HEK293 (cell line): Measurements from ENCODE around the gene RBMS1.

Source experiments
- CTCF ChIA-PET: fragments of 350-600 bp; formaldehyde crosslinking; extraction: SDS; loops from one replicate; lab custom pipeline; 2021; ENCODE audit warnings: antibody characterized with exemption; lab: Yijun Ruan, JAX
- POLR2A ChIA-PET: fragments of 300-600 bp; formaldehyde crosslinking; extraction: SDS; loops from one replicate; lab custom pipeline; 2020; ENCODE audit warnings: antibody characterized with exemption, inconsistent platforms; lab: Yijun Ruan, JAX
- H3K27ac ChIP-seq: fragments of 200-500 bp; sonication (Bioruptor generic); 2 replicates; pipeline ENCODE4 v1.5.1; 2014; ENCODE audit warnings: low read depth, low read length, control low read depth, inconsistent platforms; ENCODE audit errors: extremely low read depth
- H3K36me3 ChIP-seq, 2 experiments: fragments of 200-500 bp in 1 of 2; sonication (Bioruptor generic) in 1 of 2; 1 replicate in 1 of 2; 2 replicates in 1 of 2; pipeline ENCODE4 v1.5.1; 2014 to 2017; ENCODE audit warnings: inconsistent platforms in 2 of 2, low read length in 2 of 2; ENCODE audit not compliant: control insufficient read depth in 2 of 2, insufficient read depth in 1 of 2
- H3K4me1 ChIP-seq: fragments of 200-500 bp; sonication (Bioruptor generic); 2 replicates; pipeline ENCODE4 v1.5.1; 2014; ENCODE audit warnings: mild to moderate bottlenecking, low read length, inconsistent platforms; ENCODE audit not compliant: control insufficient read depth, insufficient read depth
- H3K4me3 ChIP-seq: 2 replicates; pipeline ENCODE4 v1.5.1; 2011; ENCODE audit warnings: low read depth, mild to moderate bottlenecking, control low read depth, low read length, moderate library complexity
- H3K9me3 ChIP-seq: fragments of 200-500 bp; sonication (Bioruptor generic); 2 replicates; pipeline ENCODE4 v1.5.1; 2014; ENCODE audit warnings: low read depth, low read length, inconsistent platforms; ENCODE audit not compliant: control insufficient read depth, insufficient read depth
- BCL6B ChIP-seq: fragments of 450-650 bp; formaldehyde crosslinking; IDR thresholded peaks from 2 replicates; pipeline ENCODE4 v1.5.1; 2017; ENCODE audit warnings: missing biosample characterization, missing genetic modification characterization
- RBAK ChIP-seq: fragments of 450-650 bp; formaldehyde crosslinking; IDR thresholded peaks from 2 replicates; pipeline ENCODE4 v1.5.1; 2016; ENCODE audit warnings: missing biosample characterization, missing genetic modification characterization
- REST ChIP-seq: fragments of 450-650 bp; formaldehyde crosslinking; IDR thresholded peaks from 2 replicates; pipeline ENCODE4 v1.5.1; 2016; ENCODE audit warnings: missing biosample characterization, missing genetic modification characterization
- ZBTB17 ChIP-seq: fragments of 450-650 bp; formaldehyde crosslinking; IDR thresholded peaks from 2 replicates; pipeline ENCODE4 v1.5.1; 2016; ENCODE audit warnings: missing biosample characterization, missing genetic modification characterization
- ZBTB26 ChIP-seq: fragments of 450-650 bp; formaldehyde crosslinking; optimal IDR thresholded peaks from 2 replicates; pipeline ENCODE3; 2016; ENCODE audit warnings: missing biosample characterization, mild to moderate bottlenecking, missing genetic modification characterization
- ZBTB8A ChIP-seq: fragments of 450-650 bp; formaldehyde crosslinking; IDR thresholded peaks from 2 replicates; pipeline ENCODE4 v1.5.1; 2016; ENCODE audit warnings: missing biosample characterization, missing genetic modification characterization
- ZFP3 ChIP-seq: fragments of 450-650 bp; formaldehyde crosslinking; IDR thresholded peaks from 2 replicates; pipeline ENCODE4 v1.5.1; 2016; ENCODE audit warnings: low read depth, missing biosample characterization, missing genetic modification characterization
- ZNF114 ChIP-seq: fragments of 450-650 bp; formaldehyde crosslinking; IDR thresholded peaks from 2 replicates; pipeline ENCODE4 v1.5.0; 2017; ENCODE audit warnings: missing biosample characterization, missing genetic modification characterization
- ZNF121 ChIP-seq: fragments of 450-650 bp; formaldehyde crosslinking; IDR thresholded peaks from 2 replicates; pipeline ENCODE4 v1.5.1; 2016; ENCODE audit warnings: missing biosample characterization, missing genetic modification characterization
- ZNF239 ChIP-seq: fragments of 450-650 bp; formaldehyde crosslinking; IDR thresholded peaks from 2 replicates; pipeline ENCODE4 v1.5.1; 2016; ENCODE audit warnings: missing biosample characterization, missing genetic modification characterization
- ZNF24 ChIP-seq: fragments of 450-650 bp; formaldehyde crosslinking; IDR thresholded peaks from 2 replicates; pipeline ENCODE4 v1.5.1; 2016; ENCODE audit warnings: missing biosample characterization, missing genetic modification characterization
- ZNF26 ChIP-seq: fragments of 450-650 bp; formaldehyde crosslinking; IDR thresholded peaks from 2 replicates; pipeline ENCODE4 v1.5.1; 2016; ENCODE audit warnings: missing biosample characterization, missing genetic modification characterization
- ZNF473 ChIP-seq: fragments of 450-650 bp; formaldehyde crosslinking; IDR thresholded peaks from 2 replicates; pipeline ENCODE4 v1.5.1; 2017; ENCODE audit warnings: missing biosample characterization, missing genetic modification characterization
- ZNF596 ChIP-seq: fragments of 450-650 bp; IDR thresholded peaks from 2 replicates; pipeline ENCODE4 v1.5.0; 2018; ENCODE audit warnings: missing biosample characterization, mild to moderate bottlenecking, missing genetic modification characterization, moderate library complexity
- ZNF600 ChIP-seq: fragments of 450-650 bp; formaldehyde crosslinking; IDR thresholded peaks from 2 replicates; pipeline ENCODE4 v1.5.1; 2016; ENCODE audit warnings: missing biosample characterization, missing genetic modification characterization
- ZNF621 ChIP-seq: fragments of 450-650 bp; formaldehyde crosslinking; IDR thresholded peaks from 2 replicates; pipeline ENCODE4 v1.5.1; 2017; ENCODE audit warnings: missing biosample characterization, missing genetic modification characterization
- ZNF791 ChIP-seq: fragments of 450-650 bp; formaldehyde crosslinking; IDR thresholded peaks from 2 replicates; pipeline ENCODE4 v1.5.1; 2016; ENCODE audit warnings: missing biosample characterization, missing genetic modification characterization
- ZSCAN16 ChIP-seq: fragments of 450-650 bp; formaldehyde crosslinking; IDR thresholded peaks from 2 replicates; pipeline ENCODE4 v1.5.1; 2016; ENCODE audit warnings: missing biosample characterization, missing genetic modification characterization
- TF ChIP-seq, protein P1 (sequence below): fragments of 450-650 bp; formaldehyde crosslinking; IDR thresholded peaks from 2 replicates; pipeline ENCODE4 v1.5.1; 2016; ENCODE audit warnings: missing biosample characterization, missing genetic modification characterization
- TF ChIP-seq, protein P2 (sequence below): fragments of 450-650 bp; formaldehyde crosslinking; IDR thresholded peaks from 2 replicates; pipeline ENCODE4 v1.5.0; 2017; ENCODE audit warnings: missing biosample characterization, missing genetic modification characterization, borderline replicate concordance

Gene RBMS1

GRCh38 chr2:160538559-160539355, 45.1 kb upstream of the RBMS1 start:
- Histone ChIP-seq H3K4me1 (peaks cover 3% of the 10 kb centered on the region; the same call in 1 of the 2 replicates), H3K27ac (no peak overlapping the region), H3K36me3 (no peaks in the 10 kb centered on the region), H3K4me3 (no peak overlapping the region), H3K9me3 (no peaks in the 10 kb centered on the region)
- ChIA-PET POLR2A (no interaction called here), CTCF (interaction anchor here (0.6 kb wide), 1 partner anchor 692 kb away, joined by 3 read pairs; no protein-coding TSS in a partner anchor)
- TF ChIP-seq ZSCAN16 (tag by site-specific recombination): no peak
- TF ChIP-seq ZBTB8A (tag by site-specific recombination): no peak
- TF ChIP-seq, protein P1, sequence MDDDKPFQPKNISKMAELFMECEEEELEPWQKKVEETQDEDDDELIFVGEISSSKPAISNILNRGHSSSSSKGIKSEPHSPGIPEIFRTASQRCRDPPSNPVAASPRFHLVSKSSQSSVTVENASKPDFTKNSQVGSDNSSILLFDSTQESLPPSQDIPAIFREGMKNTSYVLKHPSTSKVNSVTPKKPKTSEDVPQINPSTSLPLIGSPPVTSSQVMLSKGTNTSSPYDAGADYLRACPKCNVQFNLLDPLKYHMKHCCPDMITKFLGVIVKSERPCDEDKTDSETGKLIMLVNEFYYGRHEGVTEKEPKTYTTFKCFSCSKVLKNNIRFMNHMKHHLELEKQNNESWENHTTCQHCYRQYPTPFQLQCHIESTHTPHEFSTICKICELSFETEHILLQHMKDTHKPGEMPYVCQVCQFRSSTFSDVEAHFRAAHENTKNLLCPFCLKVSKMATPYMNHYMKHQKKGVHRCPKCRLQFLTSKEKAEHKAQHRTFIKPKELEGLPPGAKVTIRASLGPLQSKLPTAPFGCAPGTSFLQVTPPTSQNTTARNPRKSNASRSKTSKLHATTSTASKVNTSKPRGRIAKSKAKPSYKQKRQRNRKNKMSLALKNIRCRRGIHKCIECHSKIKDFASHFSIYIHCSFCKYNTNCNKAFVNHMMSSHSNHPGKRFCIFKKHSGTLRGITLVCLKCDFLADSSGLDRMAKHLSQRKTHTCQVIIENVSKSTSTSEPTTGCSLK (tag by site-specific recombination): no peak
- no peak for TF ChIP-seq ZBTB26
- TF ChIP-seq ZNF26 (tag by site-specific recombination): no peak
- TF ChIP-seq ZNF24 (tag by site-specific recombination): no peak
- TF ChIP-seq ZNF621 (tag by site-specific recombination): no peak
- TF ChIP-seq ZNF473 (tag by site-specific recombination): no peak
- no peak for TF ChIP-seq ZNF791
- TF ChIP-seq ZNF114 (tag by site-specific recombination): no peak
- TF ChIP-seq ZNF121 (tag by site-specific recombination): no peak
- no peak for TF ChIP-seq ZFP3 (tag by site-specific recombination)
- no peak for TF ChIP-seq ZNF600 (tag by site-specific recombination)
- no peak for TF ChIP-seq ZNF239 (tag by site-specific recombination)

- Histone ChIP-seq H3K9me3 (no peaks in the 10 kb centered on the region), H3K36me3 (no peaks in the 10 kb centered on the region), H3K4me3 (no peak overlapping the region), H3K4me1 (peaks cover 3% of the 10 kb centered on the region; the same call in 1 of the 2 replicates), H3K27ac (no peak overlapping the region)
- POLR2A ChIA-PET: no interaction called here
- CTCF ChIA-PET: interaction anchor here (1.1 kb wide), 1 partner anchor 381 kb away, joined by 3 read pairs; no protein-coding TSS in a partner anchor
- TF ChIP-seq ZBTB17 (tag by site-specific recombination) (no peak), BCL6B (tag by site-specific recombination) (no peak), ZNF473 (tag by site-specific recombination) (no peak), REST (tag by site-specific recombination) (no peak), ZNF596 (tag by site-specific recombination) (no peak), RBAK (tag by site-specific recombination) (no peak)
- TF ChIP-seq, protein P2, sequence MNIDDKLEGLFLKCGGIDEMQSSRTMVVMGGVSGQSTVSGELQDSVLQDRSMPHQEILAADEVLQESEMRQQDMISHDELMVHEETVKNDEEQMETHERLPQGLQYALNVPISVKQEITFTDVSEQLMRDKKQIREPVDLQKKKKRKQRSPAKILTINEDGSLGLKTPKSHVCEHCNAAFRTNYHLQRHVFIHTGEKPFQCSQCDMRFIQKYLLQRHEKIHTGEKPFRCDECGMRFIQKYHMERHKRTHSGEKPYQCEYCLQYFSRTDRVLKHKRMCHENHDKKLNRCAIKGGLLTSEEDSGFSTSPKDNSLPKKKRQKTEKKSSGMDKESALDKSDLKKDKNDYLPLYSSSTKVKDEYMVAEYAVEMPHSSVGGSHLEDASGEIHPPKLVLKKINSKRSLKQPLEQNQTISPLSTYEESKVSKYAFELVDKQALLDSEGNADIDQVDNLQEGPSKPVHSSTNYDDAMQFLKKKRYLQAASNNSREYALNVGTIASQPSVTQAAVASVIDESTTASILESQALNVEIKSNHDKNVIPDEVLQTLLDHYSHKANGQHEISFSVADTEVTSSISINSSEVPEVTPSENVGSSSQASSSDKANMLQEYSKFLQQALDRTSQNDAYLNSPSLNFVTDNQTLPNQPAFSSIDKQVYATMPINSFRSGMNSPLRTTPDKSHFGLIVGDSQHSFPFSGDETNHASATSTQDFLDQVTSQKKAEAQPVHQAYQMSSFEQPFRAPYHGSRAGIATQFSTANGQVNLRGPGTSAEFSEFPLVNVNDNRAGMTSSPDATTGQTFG (tag by site-specific recombination): no peak
Observed at GRCh38 chr2:160538115-160538514, 44.5 kb upstream of the RBMS1 start.
